Neural crest cell (in vitro differentiated cells): ENCODE results near the gene GLIPR1L1. TPM values are rescaled to one million over a fixed set of nuclear protein-coding genes. Genes with fewer than 3 reads are reported as not detected.

ENCODE experiments used
- DNase-seq: peaks from one replicate; pipeline ENCODE4 v3.0.0; 2021; ENCODE audit warnings: low read depth, mixed read lengths, low spot score
- H3K27ac Mint-ChIP-seq: one replicate; pipeline ENCODE4 v1.8.0; 2021; ENCODE audit warnings: mild to moderate bottlenecking, mixed read lengths; ENCODE audit not compliant: unreplicated experiment
- H3K27me3 Mint-ChIP-seq: 2 replicates; pipeline ENCODE4 v1.8.0; 2021; ENCODE audit warnings: low read depth, mild to moderate bottlenecking, mixed read lengths
- H3K36me3 Mint-ChIP-seq: 2 replicates; pipeline ENCODE4 v1.8.0; 2021; ENCODE audit warnings: low read depth, mild to moderate bottlenecking, mixed read lengths
- H3K4me1 Mint-ChIP-seq: 2 replicates; pipeline ENCODE4 v1.8.0; 2021; ENCODE audit warnings: mixed read lengths
- H3K4me3 Mint-ChIP-seq: one replicate; pipeline ENCODE4 v1.8.0; 2021; ENCODE audit warnings: mild to moderate bottlenecking, mixed read lengths
- H3K9me3 Mint-ChIP-seq: 2 replicates; pipeline ENCODE4 v1.8.0; 2021; ENCODE audit warnings: mixed read lengths
- total RNA-seq: library from RNA; stranded (reverse); gene quantifications from 2 replicates; pipeline ENCODE4 v1.2.1, GENCODE V29; 2021
- TF ChIP-seq, protein P1 (sequence below): fragments of 200-600 bp; sonication (generic); conservative IDR thresholded peaks from 2 replicates; pipeline ENCODE4 v1.5.0; 2021; ENCODE audit warnings: antibody characterized with exemption, mild to moderate bottlenecking

GLIPR1L1 gene
- total RNA-seq, 1 donor from 2014 or later = not detected

GRCh38 chr12:75311369-75311768, 23.1 kb upstream of the GLIPR1L1 start:
- Mint-ChIP-seq H3K4me3 (no peak overlapping the region), H3K4me1 (no peaks in the 10 kb centered on the region), H3K27me3 (no peaks in the 10 kb centered on the region), H3K9me3 (peaks cover 3% of the 10 kb centered on the region), H3K36me3 (no peaks in the 10 kb centered on the region), H3K27ac (no peak overlapping the region)
- TF ChIP-seq, protein P1, sequence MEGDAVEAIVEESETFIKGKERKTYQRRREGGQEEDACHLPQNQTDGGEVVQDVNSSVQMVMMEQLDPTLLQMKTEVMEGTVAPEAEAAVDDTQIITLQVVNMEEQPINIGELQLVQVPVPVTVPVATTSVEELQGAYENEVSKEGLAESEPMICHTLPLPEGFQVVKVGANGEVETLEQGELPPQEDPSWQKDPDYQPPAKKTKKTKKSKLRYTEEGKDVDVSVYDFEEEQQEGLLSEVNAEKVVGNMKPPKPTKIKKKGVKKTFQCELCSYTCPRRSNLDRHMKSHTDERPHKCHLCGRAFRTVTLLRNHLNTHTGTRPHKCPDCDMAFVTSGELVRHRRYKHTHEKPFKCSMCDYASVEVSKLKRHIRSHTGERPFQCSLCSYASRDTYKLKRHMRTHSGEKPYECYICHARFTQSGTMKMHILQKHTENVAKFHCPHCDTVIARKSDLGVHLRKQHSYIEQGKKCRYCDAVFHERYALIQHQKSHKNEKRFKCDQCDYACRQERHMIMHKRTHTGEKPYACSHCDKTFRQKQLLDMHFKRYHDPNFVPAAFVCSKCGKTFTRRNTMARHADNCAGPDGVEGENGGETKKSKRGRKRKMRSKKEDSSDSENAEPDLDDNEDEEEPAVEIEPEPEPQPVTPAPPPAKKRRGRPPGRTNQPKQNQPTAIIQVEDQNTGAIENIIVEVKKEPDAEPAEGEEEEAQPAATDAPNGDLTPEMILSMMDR = no peak
- no peak for DNase-seq

DNA sequence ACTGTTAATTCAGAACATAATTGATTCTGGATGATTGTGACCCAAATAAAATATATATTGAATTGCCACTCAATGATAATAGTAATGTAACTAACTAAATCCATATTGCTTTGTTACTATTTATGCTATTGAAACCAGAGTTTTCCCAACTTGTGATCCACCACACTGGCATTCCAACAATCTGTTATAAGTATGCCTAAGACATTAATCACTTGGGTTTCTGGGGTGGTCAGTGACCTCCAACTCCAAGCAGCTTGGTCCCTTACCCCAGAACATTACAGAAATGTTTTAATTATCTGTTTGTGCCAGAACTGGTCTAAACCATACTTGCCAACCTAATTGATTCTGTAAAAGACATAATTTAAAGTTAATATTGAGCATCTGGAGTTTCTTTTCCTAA, 19.0 kb upstream of the GLIPR1L1 start:
- Mint-ChIP-seq H3K27me3 (no peaks in the 10 kb centered on the region), H3K36me3 (no peaks in the 10 kb centered on the region), H3K4me1 (peaks cover 7% of the 10 kb centered on the region), H3K27ac (no peak overlapping the region), H3K4me3 (no peak overlapping the region), H3K9me3 (no peaks in the 10 kb centered on the region)
- TF ChIP-seq, protein P1 = no peak
- no peak for DNase-seq

DNA sequence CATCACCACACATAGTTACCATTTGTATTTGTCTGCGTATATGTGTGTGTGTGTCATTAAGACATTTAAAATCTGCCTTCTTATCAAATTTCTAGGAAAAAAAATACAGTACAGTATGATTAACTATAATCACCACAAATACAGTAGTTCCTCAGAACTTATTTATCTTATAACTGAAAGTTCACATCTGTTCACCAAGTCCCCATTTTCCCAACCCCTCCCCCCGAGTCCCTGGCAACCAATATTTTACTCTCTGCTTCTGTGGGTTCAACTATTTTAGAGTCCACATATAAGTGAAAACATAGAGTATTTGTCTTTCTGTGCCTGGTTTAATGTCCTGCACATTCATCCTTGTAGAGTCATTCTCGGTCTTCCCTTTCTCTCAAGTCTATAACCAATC, 16.7 kb upstream of the GLIPR1L1 start:
- Mint-ChIP-seq H3K27me3 (no peaks in the 10 kb centered on the region), H3K4me1 (peaks cover 7% of the 10 kb centered on the region), H3K27ac (no peak overlapping the region), H3K9me3 (no peaks in the 10 kb centered on the region), H3K4me3 (no peak overlapping the region), H3K36me3 (no peaks in the 10 kb centered on the region)
- TF ChIP-seq, protein P1 = no peak
- no peak for DNase-seq

DNA sequence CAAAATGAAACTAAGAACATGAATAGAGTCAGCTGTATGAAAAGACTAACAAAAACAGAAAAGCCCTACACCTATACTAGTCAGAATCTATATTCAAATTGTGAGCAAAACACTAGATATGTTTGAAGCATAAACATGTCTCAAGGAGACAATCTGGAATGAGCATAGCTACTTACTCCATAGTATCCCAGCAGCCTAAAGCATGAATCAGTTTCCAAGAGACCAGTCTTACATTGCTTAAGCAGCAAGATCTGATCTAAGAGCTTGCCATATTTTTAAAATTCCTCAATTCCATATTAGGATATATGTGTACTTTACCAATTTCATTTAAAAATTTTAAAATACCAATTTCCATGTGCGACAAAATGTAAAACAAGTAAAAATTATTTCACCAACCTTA, 12.0 kb upstream of the GLIPR1L1 start:
- H3K27ac Mint-ChIP-seq = no peak overlapping the region
- H3K9me3 Mint-ChIP-seq = no peaks in the 10 kb centered on the region
- H3K27me3 Mint-ChIP-seq = no peaks in the 10 kb centered on the region
- no peaks in the 10 kb centered on the region for H3K36me3 Mint-ChIP-seq
- no peak overlapping the region for H3K4me3 Mint-ChIP-seq
- TF ChIP-seq, protein P1 = no peak
- DNase-seq = no peak
- H3K4me1 Mint-ChIP-seq = peaks cover 7% of the 10 kb centered on the region

DNA sequence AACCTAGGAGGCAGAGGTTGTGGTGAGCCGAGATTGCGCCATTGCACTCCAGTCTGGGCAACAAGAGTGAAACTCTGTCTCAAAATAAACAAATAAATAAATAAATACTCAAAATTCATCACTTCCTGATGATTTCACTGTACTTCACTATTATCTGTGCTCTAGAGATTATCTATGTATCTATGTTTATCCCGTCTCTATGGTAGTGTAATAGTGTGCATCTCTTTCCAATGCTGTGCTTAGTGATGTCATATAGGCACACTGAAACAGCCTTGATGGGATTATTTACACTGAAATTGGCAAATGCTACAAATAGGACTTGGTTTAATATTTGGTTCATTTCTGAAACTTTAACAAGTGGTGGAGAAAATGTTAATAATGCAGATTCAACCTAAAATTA, 10.8 kb upstream of the GLIPR1L1 start:
- H3K9me3 Mint-ChIP-seq = no peaks in the 10 kb centered on the region
- H3K27me3 Mint-ChIP-seq = no peaks in the 10 kb centered on the region
- H3K4me1 Mint-ChIP-seq = peaks cover 8% of the 10 kb centered on the region
- no peak for DNase-seq
- TF ChIP-seq, protein P1 = no peak
- H3K36me3 Mint-ChIP-seq = no peaks in the 10 kb centered on the region
- H3K27ac Mint-ChIP-seq = no peak overlapping the region
- H3K4me3 Mint-ChIP-seq = no peak overlapping the region

DNA sequence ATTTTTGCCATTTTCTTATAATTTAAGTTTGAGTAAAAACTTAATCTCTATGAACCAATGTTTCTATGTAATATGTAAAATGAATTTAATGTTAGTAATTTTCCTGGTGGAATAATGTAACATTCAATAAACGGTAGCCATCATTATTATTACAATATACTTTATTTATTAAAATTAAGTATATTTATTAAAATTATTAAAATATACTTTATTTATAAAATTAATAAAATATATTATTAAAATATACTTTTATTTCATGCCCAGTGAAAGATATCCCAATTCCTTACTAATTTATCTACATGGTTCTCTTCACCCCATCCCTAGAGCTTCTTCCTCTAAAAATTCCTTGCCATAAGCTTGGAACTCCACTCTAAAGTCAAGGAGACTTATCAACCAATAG, 6.8 kb upstream of the GLIPR1L1 start:
- Mint-ChIP-seq H3K36me3 (no peaks in the 10 kb centered on the region), H3K4me3 (no peak overlapping the region), H3K27me3 (no peaks in the 10 kb centered on the region), H3K4me1 (peaks cover 15% of the 10 kb centered on the region), H3K9me3 (no peaks in the 10 kb centered on the region), H3K27ac (no peak overlapping the region)
- TF ChIP-seq, protein P1 = no peak
- no peak for DNase-seq
